IMR-90 (cell line): Measurements from ENCODE around the gene PDZD8. TPM values are rescaled to one million over a fixed set of nuclear protein-coding genes. Genes with fewer than 3 reads are reported as not detected.

Experiments used
- ATAC-seq: fragments of 200-7000 bp; cut with Tn5 transposase; 2 replicates; pipeline ENCODE4 v1.9.1; 2020; ENCODE audit warnings: low read depth, mild to moderate bottlenecking, moderate library complexity
- BruUV-seq: library from RNA; stranded (reverse); fragments of 400-500 nt; replicated peaks from 2 replicates; lab custom pipeline; 2021; lab: Mats Ljungman, UMichigan
- CTCF ChIA-PET: fragments of 300-600 bp; formaldehyde crosslinking; extraction: SDS; loops from one replicate; lab custom pipeline; 2021; ENCODE audit warnings: antibody characterized with exemption; lab: Yijun Ruan, JAX
- POLR2A ChIA-PET: fragments of 300-600 bp; sonication (Branson Sonifier 250); formaldehyde crosslinking; loops from one replicate; lab custom pipeline; 2022; ENCODE audit warnings: antibody characterized with exemption; ENCODE audit not compliant: unreplicated experiment; lab: Charles Lee
- DNase-seq: peaks from one replicate; pipeline ENCODE4 v3.0.0; 2013
- H2AFZ ChIP-seq: replicated peaks from 2 replicates; pipeline ENCODE3; 2013; ENCODE audit warnings: low read length, mild to moderate bottlenecking; ENCODE audit not compliant: poor library complexity
- H2AK5ac ChIP-seq: 2 replicates; pipeline ENCODE4 v1.6.1; 2013; ENCODE audit warnings: low read depth, low read length, inconsistent platforms
- H2AK9ac ChIP-seq: replicated peaks from 2 replicates; pipeline ENCODE3; 2013; ENCODE audit warnings: mild to moderate bottlenecking, low read depth, low read length, moderate library complexity; ENCODE audit not compliant: poor library complexity
- H2BK120ac ChIP-seq: 2 replicates; pipeline ENCODE4 v1.6.1; 2013; ENCODE audit warnings: low read depth, low read length, inconsistent platforms
- H2BK15ac ChIP-seq: 3 replicates; pipeline ENCODE4 v1.6.1; 2013; ENCODE audit warnings: low read depth, low read length, inconsistent platforms
- H2BK20ac ChIP-seq: 2 replicates; pipeline ENCODE4 v1.6.1; 2013; ENCODE audit warnings: low read depth, mild to moderate bottlenecking, inconsistent platforms, low read length, moderate library complexity
- H2BK5ac ChIP-seq: 2 replicates; pipeline ENCODE4 v1.6.1; 2013; ENCODE audit warnings: mild to moderate bottlenecking, low read depth, low read length, inconsistent platforms; ENCODE audit not compliant: poor library complexity, severe bottlenecking
- H3K14ac ChIP-seq: replicated peaks from 2 replicates; pipeline ENCODE4 v1.6.1; 2013; ENCODE audit warnings: low read depth, low read length, inconsistent platforms
- H3K18ac ChIP-seq: 2 replicates; pipeline ENCODE4 v1.6.1; 2013; ENCODE audit warnings: low read depth, low read length, control low read depth
- H3K23ac ChIP-seq: 2 replicates; pipeline ENCODE4 v1.6.1; 2013; ENCODE audit warnings: low read depth, low read length, inconsistent platforms
- H3K27ac ChIP-seq: 2 replicates; pipeline ENCODE4 v1.5.1; 2013; ENCODE audit warnings: mild to moderate bottlenecking, control low read depth, low read length; ENCODE audit not compliant: insufficient read depth
- H3K27me3 ChIP-seq: 2 replicates; pipeline ENCODE4 v1.6.1; 2013; ENCODE audit warnings: low read length; ENCODE audit not compliant: control insufficient read depth, insufficient read depth
- H3K36me3 ChIP-seq: 2 replicates; pipeline ENCODE4 v1.6.1; 2013; ENCODE audit warnings: low read length, mixed read lengths; ENCODE audit not compliant: control insufficient read depth, insufficient read depth
- H3K4ac ChIP-seq: 2 replicates; pipeline ENCODE4 v1.6.1; 2013; ENCODE audit warnings: low read depth, low read length, inconsistent platforms
- H3K4me1 ChIP-seq: 2 replicates; pipeline ENCODE4 v1.6.1; 2013; ENCODE audit warnings: low read length, mixed read lengths; ENCODE audit not compliant: control insufficient read depth, insufficient read depth
- H3K4me2 ChIP-seq: 2 replicates; pipeline ENCODE4 v1.6.1; 2013; ENCODE audit warnings: low read depth, mild to moderate bottlenecking, control low read depth, low read length, moderate library complexity
- H3K4me3 ChIP-seq: 2 replicates; pipeline ENCODE4 v1.5.1; 2013; ENCODE audit warnings: low read depth, mild to moderate bottlenecking, control low read depth, low read length, moderate library complexity; ENCODE audit not compliant: insufficient read depth
- H3K56ac ChIP-seq: 2 replicates; pipeline ENCODE4 v1.6.1; 2013; ENCODE audit warnings: low read length, inconsistent platforms; ENCODE audit not compliant: insufficient read depth; ENCODE audit errors: extremely low read depth
- H3K79me1 ChIP-seq, 2 experiments: 2 replicates each; pipeline ENCODE4 v1.6.1; 2013; ENCODE audit warnings: low read length in 2 of 2, inconsistent platforms in 1 of 2, low read depth in 1 of 2
- H3K9ac ChIP-seq: 2 replicates; pipeline ENCODE4 v1.6.1; 2013; ENCODE audit warnings: low read depth, low read length, control low read depth
- H3K9me1 ChIP-seq: 2 replicates; pipeline ENCODE4 v1.6.1; 2013; ENCODE audit warnings: low read length, inconsistent platforms; ENCODE audit not compliant: insufficient read depth
- H3K9me3 ChIP-seq: 2 replicates; pipeline ENCODE4 v1.6.1; 2013; ENCODE audit warnings: low read length; ENCODE audit not compliant: control insufficient read depth, insufficient read depth
- H4K20me1 ChIP-seq: 2 replicates; pipeline ENCODE4 v1.6.1; 2013; ENCODE audit warnings: low read length, inconsistent platforms; ENCODE audit not compliant: insufficient read depth
- H4K5ac ChIP-seq: 2 replicates; pipeline ENCODE4 v1.6.1; 2013; ENCODE audit warnings: mild to moderate bottlenecking, low read depth, low read length, control low read depth
- H4K8ac ChIP-seq, 2 experiments: 2 replicates each; pipeline ENCODE4 v1.6.1; 2013; ENCODE audit warnings: low read depth in 2 of 2, low read length in 2 of 2, control low read depth in 1 of 2, inconsistent platforms in 1 of 2
- H4K91ac ChIP-seq: 2 replicates; pipeline ENCODE4 v1.6.1; 2013; ENCODE audit warnings: low read depth, low read length, inconsistent platforms; ENCODE audit not compliant: insufficient read depth
- BHLHE40 ChIP-seq: fragments of 150-350 bp; IDR thresholded peaks from 2 replicates; pipeline ENCODE4 v1.6.1; 2016; ENCODE audit warnings: mild to moderate bottlenecking, low read depth, low read length
- CEBPB ChIP-seq: IDR thresholded peaks from 2 replicates; pipeline ENCODE4 v1.6.1; 2012; ENCODE audit warnings: low read depth, low read length, improper control_type of control experiment
- CHD1 ChIP-seq: IDR thresholded peaks from 2 replicates; pipeline ENCODE4 v1.6.1; 2012; ENCODE audit warnings: low read depth, low read length, improper control_type of control experiment
- CTCF ChIP-seq: conservative IDR thresholded peaks from 2 replicates; pipeline ENCODE4 v1.5.1; 2012; ENCODE audit warnings: mild to moderate bottlenecking, low read depth, low read length, improper control_type of control experiment
- FOS ChIP-seq: fragments of 150-350 bp; IDR thresholded peaks from 2 replicates; pipeline ENCODE4 v1.6.1; 2016; ENCODE audit warnings: low read depth, low read length
- MAFK ChIP-seq: IDR thresholded peaks from 2 replicates; pipeline ENCODE4 v1.6.1; 2012; ENCODE audit warnings: low read depth, low read length, improper control_type of control experiment
- MAZ ChIP-seq: IDR thresholded peaks from 2 replicates; pipeline ENCODE4 v1.6.1; 2012; ENCODE audit warnings: low read depth, mild to moderate bottlenecking, low read length, improper control_type of control experiment, moderate library complexity, borderline replicate concordance
- MXI1 ChIP-seq: IDR thresholded peaks from 2 replicates; pipeline ENCODE4 v1.6.1; 2012; ENCODE audit warnings: low read depth, mild to moderate bottlenecking, low read length, moderate library complexity, borderline replicate concordance
- NFE2L2 ChIP-seq: fragments of 150-350 bp; IDR thresholded peaks from 2 replicates; pipeline ENCODE4 v1.6.1; 2016; ENCODE audit warnings: low read depth, mild to moderate bottlenecking, low read length
- POLR2A ChIP-seq: IDR thresholded peaks from 2 replicates; pipeline ENCODE4 v1.6.1; 2012; ENCODE audit warnings: mild to moderate bottlenecking, low read depth, low read length
- RAD21 ChIP-seq: IDR thresholded peaks from 2 replicates; pipeline ENCODE4 v1.6.1; 2012; ENCODE audit warnings: low read length, improper control_type of control experiment
- RCOR1 ChIP-seq: IDR thresholded peaks from 2 replicates; pipeline ENCODE4 v1.6.1; 2012; ENCODE audit warnings: mild to moderate bottlenecking, low read length, improper control_type of control experiment; ENCODE audit not compliant: insufficient replicate concordance
- RFX5 ChIP-seq: IDR thresholded peaks from 2 replicates; pipeline ENCODE4 v1.8.0; 2012; ENCODE audit warnings: low read depth, mild to moderate bottlenecking, low read length, moderate library complexity
- SMC3 ChIP-seq: fragments of 150-350 bp; IDR thresholded peaks from 2 replicates; pipeline ENCODE4 v1.6.1; 2016; ENCODE audit warnings: low read depth, mild to moderate bottlenecking, antibody characterized with exemption, low read length, moderate library complexity
- USF2 ChIP-seq: fragments of 150-350 bp; IDR thresholded peaks from 2 replicates; pipeline ENCODE4 v1.6.1; 2017; ENCODE audit warnings: mild to moderate bottlenecking, antibody characterized with exemption, low read length, low read depth
- WGBS, 2 experiments: methylation state at CpG; one replicate each; pipeline versions ENCODE4 v1.1.5 to v1.1.7; 2013; ENCODE audit warnings: missing lambda C conversion rate in 2 of 2; ENCODE audit not compliant: insufficient read length in 1 of 2; ENCODE audit errors: extremely low coverage in 2 of 2; 5-methylcytosine and 5-hydroxymethylcytosine counted together
- dilution Hi-C: fragments of 300-500 bp; cut with HindIII; formaldehyde crosslinking; loops from one replicate; pipeline ENCODE4 v1.14.3; 2018; ENCODE audit warnings: low sequenced_read_pairs; ENCODE audit not compliant: unreplicated experiment
- in situ Hi-C: fragments of 300-500 bp; cut with MboI; formaldehyde crosslinking; loops from 3 replicates; pipeline ENCODE4 v1.14.3; 2019; ENCODE audit warnings: low sequenced_read_pairs, inconsistent platforms, mixed read lengths
- intact Hi-C: fragments of 100-400 bp; cut with micrococcal nuclease; formaldehyde crosslinking; loops from 2 replicates; pipeline ENCODE4 v1.10.0; 2022
- polyA plus RNA-seq, 3 experiments: library from polyadenylated mRNA; depleted of rRNA; stranded (reverse); fragments of >200 nt; gene quantifications; 2 replicates each; pipeline ENCODE4 v1.2.3, GENCODE V29; 2012; ENCODE audit warnings: low replicate concordance in 1 of 3
- total RNA-seq: library from RNA; depleted of rRNA; stranded (reverse); fragments of >200 nt; gene quantifications from 2 replicates; pipeline ENCODE4 v1.2.3, GENCODE V29; 2012
- TF ChIP-seq, protein P1 (sequence below): fragments of 150-350 bp; IDR thresholded peaks from 2 replicates; pipeline ENCODE4 v1.6.1; 2016; ENCODE audit warnings: low read depth, mild to moderate bottlenecking, low read length, moderate library complexity, borderline replicate concordance

PDZD8 gene
- total and polyA plus RNA-seq, 2 of the 4 experiments (the other 2 are of a cell fraction), result 11.3 to 20.4 TPM

GRCh38 chr10:117353684-117354083 is 21.6 kb downstream of the PDZD8 start:
- no peaks in the 10 kb centered on the region for H3K27me3 ChIP-seq
- in situ Hi-C loops, result no loop called here
- H3K18ac ChIP-seq, result no peak overlapping the region
- TF ChIP-seq, protein P1, sequence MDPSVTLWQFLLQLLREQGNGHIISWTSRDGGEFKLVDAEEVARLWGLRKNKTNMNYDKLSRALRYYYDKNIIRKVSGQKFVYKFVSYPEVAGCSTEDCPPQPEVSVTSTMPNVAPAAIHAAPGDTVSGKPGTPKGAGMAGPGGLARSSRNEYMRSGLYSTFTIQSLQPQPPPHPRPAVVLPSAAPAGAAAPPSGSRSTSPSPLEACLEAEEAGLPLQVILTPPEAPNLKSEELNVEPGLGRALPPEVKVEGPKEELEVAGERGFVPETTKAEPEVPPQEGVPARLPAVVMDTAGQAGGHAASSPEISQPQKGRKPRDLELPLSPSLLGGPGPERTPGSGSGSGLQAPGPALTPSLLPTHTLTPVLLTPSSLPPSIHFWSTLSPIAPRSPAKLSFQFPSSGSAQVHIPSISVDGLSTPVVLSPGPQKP, result no peak
- no peak for TF ChIP-seq NFE2L2
- no peak for TF ChIP-seq FOS
- TF ChIP-seq CEBPB, result no peak
- no peak for TF ChIP-seq CHD1
- TF ChIP-seq POLR2A, result no peak
- TF ChIP-seq MXI1, result no peak
- TF ChIP-seq RFX5, result no peak
- TF ChIP-seq SMC3, result no peak
- no peak for TF ChIP-seq MAZ
- TF ChIP-seq RAD21, result no peak
- TF ChIP-seq MAFK, result no peak
- no peak for TF ChIP-seq USF2
- no peak for TF ChIP-seq BHLHE40
- no peak for TF ChIP-seq RCOR1
- no peak for TF ChIP-seq CTCF
- POLR2A ChIA-PET, result no interaction called here
- no peak overlapping the region for H4K5ac ChIP-seq
- BruUV-seq, result no TSS peak
- H4K8ac ChIP-seq, result no peak overlapping the region
- H3K9me3 ChIP-seq, result no peaks in the 10 kb centered on the region
- no peak overlapping the region for H3K4ac ChIP-seq
- no peak overlapping the region for H3K4me2 ChIP-seq
- intact Hi-C loops, result no loop called here
- no peak overlapping the region for H3K9ac ChIP-seq
- no peak overlapping the region for H2BK5ac ChIP-seq
- dilution Hi-C loops, result no loop called here
- H2BK20ac ChIP-seq, result no peak overlapping the region
- ATAC-seq (no peak), DNase-seq (no peak)
- WGBS, 2 experiments, result 100% methylated on average over 1 of the region's 2 CpGs; no CpG with 5 or more reads in 1 of the 2 experiments
- H3K36me3 ChIP-seq, result no peaks in the 10 kb centered on the region
- H4K91ac ChIP-seq, result no peak overlapping the region
- H3K4me1 ChIP-seq, result no peaks in the 10 kb centered on the region
- H2BK15ac ChIP-seq, result no peak overlapping the region
- H4K20me1 ChIP-seq, result peaks cover 9% of the 10 kb centered on the region; the same call in 1 of the 2 replicates
- CTCF ChIA-PET, result no interaction called here
- no peak overlapping the region for H2AFZ ChIP-seq
- H3K14ac ChIP-seq, result no peak overlapping the region
- no peaks in the 10 kb centered on the region for H3K9me1 ChIP-seq
- H2AK9ac ChIP-seq, result no peak overlapping the region
- H3K56ac ChIP-seq, result no peak overlapping the region
- H3K27ac ChIP-seq, result no peak overlapping the region
- no peak overlapping the region for H2BK120ac ChIP-seq
- no peak overlapping the region for H3K4me3 ChIP-seq
- peaks cover 19 to 38% of the 10 kb centered on the region in 2 experiments for H3K79me1 ChIP-seq
- no peak overlapping the region for H2AK5ac ChIP-seq
- H3K23ac ChIP-seq, result no peak overlapping the region
